Thoracic aorta (tissue), 2 donors: ENCODE data around the gene BMAL1. TPM values are rescaled to one million over a fixed set of nuclear protein-coding genes. Genes with fewer than 3 reads are reported as not detected.

Experiments
- ATAC-seq: fragments of 150-250 bp; one replicate; pipeline ENCODE4 v1.8.0; 2017; ENCODE audit warnings: low read depth; ENCODE audit not compliant: insufficient number of reproducible peaks, low FRiP score
- DNase-seq: peaks from one replicate; pipeline ENCODE4 v3.0.0-alpha.2; 2020; ENCODE audit warnings: low spot score
- H3K27ac ChIP-seq, 2 donors: fragments of 200-600 bp; sonication (generic); 1 replicate in 1 of 2; 2 replicates in 1 of 2; pipeline ENCODE4 v1.5.1; 2016; ENCODE audit warnings: mild to moderate bottlenecking in 2 of 2, moderate library complexity in 2 of 2
- H3K27me3 ChIP-seq: fragments of 200-600 bp; sonication (generic); replicated peaks from 2 replicates; pipeline ENCODE4 v1.6.0; 2016; ENCODE audit warnings: mild to moderate bottlenecking; ENCODE audit not compliant: insufficient read depth
- H3K36me3 ChIP-seq: fragments of 200-600 bp; sonication (generic); one replicate; pipeline ENCODE4 v1.5.1; 2016
- H3K4me1 ChIP-seq, 2 donors: fragments of 200-600 bp; sonication (generic); 1 replicate in 1 of 2; 2 replicates in 1 of 2; pipeline versions ENCODE4 v1.5.1 to v1.6.0; 2016; ENCODE audit warnings: low read depth in 2 of 2, mild to moderate bottlenecking in 1 of 2; ENCODE audit not compliant: control insufficient read depth in 1 of 2
- H3K4me3 ChIP-seq: fragments of 200-600 bp; sonication (generic); 2 replicates; pipeline ENCODE4 v1.5.1; 2016; ENCODE audit warnings: mild to moderate bottlenecking
- H3K9me3 ChIP-seq: fragments of 200-600 bp; sonication (generic); 2 replicates; pipeline ENCODE4 v1.5.1; 2016
- CTCF ChIP-seq: fragments of 200-600 bp; sonication (generic); IDR thresholded peaks from one replicate; pipeline ENCODE4 v1.5.1; 2019; ENCODE audit warnings: antibody characterized with exemption
- total RNA-seq, 2 donors: library from RNA; depleted of rRNA; stranded (reverse); fragments of >200 nt; gene quantifications; one replicate each; pipeline versions ENCODE4 v1.1.0 to v1.2.3, GENCODE V29; 2016

BMAL1 gene
- total RNA-seq, 2 donors from 2014 or later = 21.8 to 40.8 TPM

- no peaks in the 10 kb centered on the region for H3K4me1 ChIP-seq
- H3K27me3 ChIP-seq = no peaks in the 10 kb centered on the region
- no peak for TF ChIP-seq CTCF
- H3K27ac ChIP-seq = no peak overlapping the region
- no peak for ATAC-seq
- H3K36me3 ChIP-seq = no peaks in the 10 kb centered on the region
- no peak overlapping the region for H3K4me3 ChIP-seq
- DNase-seq = no peak
- H3K9me3 ChIP-seq = no peaks in the 10 kb centered on the region
Measured at GRCh38 chr11:13247606-13248296, 29.8 kb upstream of the BMAL1 start.

- H3K9me3 ChIP-seq = no peaks in the 10 kb centered on the region
- H3K4me3 ChIP-seq = no peak overlapping the region
- no peaks in the 10 kb centered on the region for H3K4me1 ChIP-seq
- no peaks in the 10 kb centered on the region for H3K36me3 ChIP-seq
- DNase-seq = no peak
- H3K27ac ChIP-seq = no peak overlapping the region
- no peak for ATAC-seq
- no peak for TF ChIP-seq CTCF
- no peaks in the 10 kb centered on the region for H3K27me3 ChIP-seq
Measured at GRCh38 chr11:13249177-13249576, 28.4 kb upstream of the BMAL1 start.

GRCh38 chr11:13249992-13250391 is 27.6 kb upstream of the BMAL1 start:
- Histone ChIP-seq H3K4me3 (no peak overlapping the region), H3K4me1 (no peaks in the 10 kb centered on the region), H3K36me3 (no peaks in the 10 kb centered on the region), H3K9me3 (no peaks in the 10 kb centered on the region), H3K27me3 (no peaks in the 10 kb centered on the region), H3K27ac (no peak overlapping the region)
- TF ChIP-seq CTCF = no peak
- DNase-seq (no peak), ATAC-seq (no peak)

- no peak for DNase-seq
- Histone ChIP-seq H3K4me3 (no peak overlapping the region), H3K27ac (no peak overlapping the region), H3K27me3 (no peaks in the 10 kb centered on the region), H3K4me1 (no peaks in the 10 kb centered on the region), H3K9me3 (no peaks in the 10 kb centered on the region), H3K36me3 (no peaks in the 10 kb centered on the region)
- ATAC-seq = no peak
- no peak for TF ChIP-seq CTCF
Measured at GRCh38 chr11:13251966-13252365, 25.6 kb upstream of the BMAL1 start.

GRCh38 chr11:13252438-13252837 is 25.2 kb upstream of the BMAL1 start:
- no peak for TF ChIP-seq CTCF
- Histone ChIP-seq H3K9me3 (no peaks in the 10 kb centered on the region), H3K27ac (no peak overlapping the region), H3K27me3 (no peaks in the 10 kb centered on the region), H3K4me1 (no peaks in the 10 kb centered on the region), H3K4me3 (no peak overlapping the region), H3K36me3 (no peaks in the 10 kb centered on the region)
- no peak for DNase-seq
- no peak for ATAC-seq
